ENCODE data around the gene GPER1. TPM values are rescaled to one million over a fixed set of nuclear protein-coding genes. Genes with fewer than 3 reads are reported as not detected.
"Not testable (repeated sequence)": the region's sequence is repeated elsewhere in the genome, so short reads cannot be mapped to it uniquely, and the experiment has no call there.

GPER1 gene
- total RNA-seq, 1 experiment from 2014 or later = 0.63 TPM

- not testable (repeated sequence) for DNase-seq (ENCODE audit: low read depth)
Measured at GRCh38 chr7:1116383-1117008, 28.6 kb downstream of the GPER1 start.

- DNase-seq (ENCODE audit: low read depth) = no peak
Measured at GRCh38 chr7:1117321-1117928, 29.5 kb downstream of the GPER1 start.

GRCh38 chr7:1119201-1119600, 31.3 kb downstream of the GPER1 start:
- DNase-seq (ENCODE audit: low read depth) = no peak

- no peak for DNase-seq (ENCODE audit: low read depth)
Measured at GRCh38 chr7:1120791-1121190, 32.9 kb downstream of the GPER1 start.

- DNase-seq (ENCODE audit: low read depth) = no peak
Measured at GRCh38 chr7:1121476-1121875, 33.6 kb downstream of the GPER1 start.

- DNase-seq (ENCODE audit: low read depth) = no peak
Measured at GRCh38 chr7:1121886-1122831, 34.2 kb downstream of the GPER1 start.

GRCh38 chr7:1122832-1123501, 35.1 kb downstream of the GPER1 start:
- no peak for DNase-seq (ENCODE audit: low read depth)

GRCh38 chr7:1123715-1124114, 35.8 kb downstream of the GPER1 start:
- DNase-seq (ENCODE audit: low read depth) = peak; percentile 89

GRCh38 chr7:1124164-1124563, 36.3 kb downstream of the GPER1 start:
- DNase-seq (ENCODE audit: low read depth) = peak; percentile 52

- DNase-seq (ENCODE audit: low read depth) = no peak
Measured at GRCh38 chr7:1124816-1125602, 37.1 kb downstream of the GPER1 start.

- DNase-seq (ENCODE audit: low read depth) = no peak
Measured at GRCh38 chr7:1125603-1125969, 37.7 kb downstream of the GPER1 start.

GRCh38 chr7:1127001-1127400, 39.1 kb downstream of the GPER1 start:
- no peak for DNase-seq (ENCODE audit: low read depth)

- no peak for DNase-seq (ENCODE audit: low read depth)
Measured at GRCh38 chr7:1129431-1129830, 41.5 kb downstream of the GPER1 start.

GRCh38 chr7:1130021-1130990, 42.4 kb downstream of the GPER1 start:
- DNase-seq (ENCODE audit: low read depth) = no peak

- no peak for DNase-seq (ENCODE audit: low read depth)
Measured at GRCh38 chr7:1131471-1132265, 43.8 kb downstream of the GPER1 start.

GRCh38 chr7:1134951-1135350, 47.0 kb downstream of the GPER1 start:
- no peak for DNase-seq (ENCODE audit: low read depth)

GRCh38 chr7:1136841-1137516, 49.1 kb downstream of the GPER1 start:
- no peak for DNase-seq (ENCODE audit: low read depth)

- DNase-seq (ENCODE audit: low read depth) = no peak
Measured at GRCh38 chr7:1137517-1138167, 49.7 kb downstream of the GPER1 start.
